HEK293 (cell line): ENCODE measurements around the gene POLD1.

Experiments used
- HIC1 ChIP-seq: fragments of 450-650 bp; formaldehyde crosslinking; IDR thresholded peaks from 2 replicates; pipeline ENCODE4 v1.5.1; 2016; ENCODE audit warnings: missing biosample characterization, missing genetic modification characterization
- KLF7 ChIP-seq: fragments of 450-650 bp; formaldehyde crosslinking; IDR thresholded peaks from 2 replicates; pipeline ENCODE4 v1.5.1; 2016; ENCODE audit warnings: missing biosample characterization, missing genetic modification characterization, borderline replicate concordance
- OSR2 ChIP-seq: fragments of 450-650 bp; formaldehyde crosslinking; IDR thresholded peaks from 2 replicates; pipeline ENCODE4 v1.5.1; 2016; ENCODE audit warnings: missing biosample characterization, missing genetic modification characterization
- YY1 ChIP-seq: fragments of 450-650 bp; formaldehyde crosslinking; IDR thresholded peaks from 2 replicates; pipeline ENCODE4 v1.5.1; 2018; ENCODE audit warnings: missing biosample characterization, missing genetic modification characterization
- ZBTB11 ChIP-seq: fragments of 450-650 bp; formaldehyde crosslinking; conservative IDR thresholded peaks from 2 replicates; pipeline ENCODE4 v1.5.1; 2016; ENCODE audit warnings: low read depth, missing biosample characterization, missing genetic modification characterization
- ZFP37 ChIP-seq: fragments of 450-650 bp; formaldehyde crosslinking; IDR thresholded peaks from 2 replicates; pipeline ENCODE4 v1.5.1; 2016; ENCODE audit warnings: missing biosample characterization, missing genetic modification characterization
- ZNF292 ChIP-seq: fragments of 450-650 bp; formaldehyde crosslinking; IDR thresholded peaks from 2 replicates; pipeline ENCODE4 v1.5.1; 2016; ENCODE audit warnings: low read depth, missing biosample characterization, missing genetic modification characterization, borderline replicate concordance
- ZNF302 ChIP-seq: fragments of 450-650 bp; formaldehyde crosslinking; IDR thresholded peaks from 2 replicates; pipeline ENCODE4 v1.5.1; 2016; ENCODE audit warnings: missing biosample characterization, missing genetic modification characterization, low read depth
- ZNF311 ChIP-seq: fragments of 450-650 bp; formaldehyde crosslinking; IDR thresholded peaks from 2 replicates; pipeline ENCODE4 v1.5.1; 2017; ENCODE audit warnings: missing biosample characterization, missing genetic modification characterization, borderline replicate concordance
- ZNF354C ChIP-seq: fragments of 450-650 bp; formaldehyde crosslinking; IDR thresholded peaks from 2 replicates; pipeline ENCODE4 v1.5.1; 2016; ENCODE audit warnings: missing biosample characterization, missing genetic modification characterization, low read depth, borderline replicate concordance
- ZNF521 ChIP-seq: fragments of 450-650 bp; formaldehyde crosslinking; IDR thresholded peaks from 2 replicates; pipeline ENCODE4 v1.5.1; 2017; ENCODE audit warnings: missing biosample characterization, mild to moderate bottlenecking, missing genetic modification characterization
- ZNF677 ChIP-seq: fragments of 450-650 bp; IDR thresholded peaks from 2 replicates; pipeline ENCODE4 v1.5.0; 2018; ENCODE audit warnings: missing biosample characterization, mild to moderate bottlenecking, missing genetic modification characterization, moderate library complexity
- ZNF707 ChIP-seq: fragments of 450-650 bp; formaldehyde crosslinking; IDR thresholded peaks from 2 replicates; pipeline ENCODE4 v1.5.1; 2016; ENCODE audit warnings: missing biosample characterization, missing genetic modification characterization
- ZNF777 ChIP-seq: fragments of 450-650 bp; formaldehyde crosslinking; IDR thresholded peaks from 2 replicates; pipeline ENCODE4 v1.5.1; 2017; ENCODE audit warnings: missing biosample characterization, missing genetic modification characterization, borderline replicate concordance
- ZNF785 ChIP-seq: fragments of 450-650 bp; formaldehyde crosslinking; IDR thresholded peaks from 2 replicates; pipeline ENCODE4 v1.5.1; 2016; ENCODE audit warnings: missing biosample characterization, missing genetic modification characterization
- ZSCAN16 ChIP-seq: fragments of 450-650 bp; formaldehyde crosslinking; IDR thresholded peaks from 2 replicates; pipeline ENCODE4 v1.5.1; 2016; ENCODE audit warnings: missing biosample characterization, missing genetic modification characterization
- TF ChIP-seq, protein P1 (sequence below): fragments of 450-650 bp; formaldehyde crosslinking; IDR thresholded peaks from 2 replicates; pipeline ENCODE4 v1.5.1; 2016; ENCODE audit warnings: missing biosample characterization, missing genetic modification characterization
- TF ChIP-seq, protein P2 (sequence below): fragments of 450-650 bp; formaldehyde crosslinking; IDR thresholded peaks from 2 replicates; pipeline ENCODE4 v1.5.1; 2016; ENCODE audit warnings: missing biosample characterization, missing genetic modification characterization
- TF ChIP-seq, protein P3 (sequence below): fragments of 450-650 bp; formaldehyde crosslinking; IDR thresholded peaks from 2 replicates; pipeline ENCODE4 v1.5.1; 2017; ENCODE audit warnings: missing biosample characterization, missing genetic modification characterization

Gene POLD1

GRCh38 chr19:50376166-50377050 is 7.7 kb upstream of the POLD1 start, which contains the start of gene NR1H2 (continued):
- TF ChIP-seq ZNF785 (tag by site-specific recombination), result peak; percentile 75
- no peak for TF ChIP-seq HIC1 (tag by site-specific recombination)
- no peak for TF ChIP-seq ZNF777 (tag by site-specific recombination)
- TF ChIP-seq ZNF302 (tag by site-specific recombination), result no peak
- TF ChIP-seq, protein P1, sequence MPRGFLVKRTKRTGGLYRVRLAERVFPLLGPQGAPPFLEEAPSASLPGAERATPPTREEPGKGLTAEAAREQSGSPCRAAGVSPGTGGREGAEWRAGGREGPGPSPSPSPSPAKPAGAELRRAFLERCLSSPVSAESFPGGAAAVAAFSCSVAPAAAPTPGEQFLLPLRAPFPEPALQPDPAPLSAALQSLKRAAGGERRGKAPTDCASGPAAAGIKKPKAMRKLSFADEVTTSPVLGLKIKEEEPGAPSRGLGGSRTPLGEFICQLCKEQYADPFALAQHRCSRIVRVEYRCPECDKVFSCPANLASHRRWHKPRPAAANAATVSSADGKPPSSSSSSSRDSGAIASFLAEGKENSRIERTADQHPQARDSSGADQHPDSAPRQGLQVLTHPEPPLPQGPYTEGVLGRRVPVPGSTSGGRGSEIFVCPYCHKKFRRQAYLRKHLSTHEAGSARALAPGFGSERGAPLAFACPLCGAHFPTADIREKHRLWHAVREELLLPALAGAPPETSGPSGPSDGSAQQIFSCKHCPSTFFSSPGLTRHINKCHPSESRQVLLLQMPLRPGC (tag by site-specific recombination), result peak; percentile 57; the same call in 1 of the 2 replicates
- TF ChIP-seq, protein P2, sequence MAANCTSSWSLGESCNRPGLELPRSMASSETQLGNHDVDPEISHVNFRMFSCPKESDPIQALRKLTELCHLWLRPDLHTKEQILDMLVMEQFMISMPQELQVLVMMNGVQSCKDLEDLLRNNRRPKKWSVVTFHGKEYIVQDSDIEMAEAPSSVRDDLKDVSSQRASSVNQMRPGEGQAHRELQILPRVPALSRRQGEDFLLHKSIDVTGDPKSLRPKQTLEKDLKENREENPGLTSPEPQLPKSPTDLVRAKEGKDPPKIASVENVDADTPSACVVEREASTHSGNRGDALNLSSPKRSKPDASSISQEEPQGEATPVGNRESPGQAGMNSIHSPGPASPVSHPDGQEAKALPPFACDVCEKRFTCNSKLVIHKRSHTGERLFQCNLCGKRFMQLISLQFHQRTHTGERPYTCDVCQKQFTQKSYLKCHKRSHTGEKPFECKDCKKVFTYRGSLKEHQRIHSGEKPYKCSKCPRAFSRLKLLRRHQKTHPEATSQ (tag by site-specific recombination), result peak; percentile 78; the same call in 1 of the 2 replicates
- no peak for TF ChIP-seq ZNF311 (tag by site-specific recombination)
- no peak for TF ChIP-seq ZNF354C
- peak; percentile 94 for TF ChIP-seq ZFP37 (tag by site-specific recombination)
- TF ChIP-seq ZNF521, result no peak
- TF ChIP-seq, protein P3, sequence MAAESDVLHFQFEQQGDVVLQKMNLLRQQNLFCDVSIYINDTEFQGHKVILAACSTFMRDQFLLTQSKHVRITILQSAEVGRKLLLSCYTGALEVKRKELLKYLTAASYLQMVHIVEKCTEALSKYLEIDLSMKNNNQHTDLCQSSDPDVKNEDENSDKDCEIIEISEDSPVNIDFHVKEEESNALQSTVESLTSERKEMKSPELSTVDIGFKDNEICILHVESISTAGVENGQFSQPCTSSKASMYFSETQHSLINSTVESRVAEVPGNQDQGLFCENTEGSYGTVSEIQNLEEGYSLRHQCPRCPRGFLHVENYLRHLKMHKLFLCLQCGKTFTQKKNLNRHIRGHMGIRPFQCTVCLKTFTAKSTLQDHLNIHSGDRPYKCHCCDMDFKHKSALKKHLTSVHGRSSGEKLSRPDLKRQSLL (tag by site-specific recombination), result peak; percentile 24; the same call in 1 of the 2 replicates
- TF ChIP-seq ZSCAN16 (tag by site-specific recombination), result no peak
- TF ChIP-seq KLF7, result 0 out of 2 replicates have a peak, but pooled peaks have one; percentile 42
- TF ChIP-seq ZBTB11 (tag by site-specific recombination), result peak; percentile 99
- TF ChIP-seq OSR2 (tag by site-specific recombination), result no peak
- no peak for TF ChIP-seq ZNF677 (tag by site-specific recombination)
- no peak; the same call in 1 of the 2 replicates for TF ChIP-seq YY1 (tag by site-specific recombination)
- no peak for TF ChIP-seq ZNF292 (tag by site-specific recombination)
- no peak for TF ChIP-seq ZNF707 (tag by site-specific recombination)
